Muscle layer of colon (tissue), 2 donors: ENCODE measurements around the gene KLF16.
A peak's percentile ranks its signal among the peaks of the same experiment; 100 is the strongest.

ENCODE experiments used
- H3K27ac ChIP-seq: one replicate; pipeline ENCODE4 v1.7.0; 2013; ENCODE audit warnings: low read depth, mild to moderate bottlenecking, low read length, moderate library complexity
- H3K27me3 ChIP-seq, 2 donors: one replicate each; pipeline ENCODE4 v1.7.0; 2013; ENCODE audit warnings: low read length in 2 of 2, mild to moderate bottlenecking in 2 of 2; ENCODE audit not compliant: insufficient read depth in 2 of 2, control insufficient read depth in 1 of 2
- H3K36me3 ChIP-seq: one replicate; pipeline ENCODE4 v1.7.0; 2013; ENCODE audit warnings: mild to moderate bottlenecking, low read length; ENCODE audit not compliant: insufficient read depth
- H3K4me1 ChIP-seq: one replicate; pipeline ENCODE4 v1.7.0; 2013; ENCODE audit warnings: mild to moderate bottlenecking, low read length; ENCODE audit not compliant: insufficient read depth
- H3K4me3 ChIP-seq, 2 donors: one replicate each; pipeline ENCODE4 v1.7.0; 2013; ENCODE audit warnings: low read length in 2 of 2, low read depth in 1 of 2, mild to moderate bottlenecking in 1 of 2, moderate library complexity in 1 of 2
- H3K9ac ChIP-seq: one replicate; pipeline ENCODE4 v1.7.0; 2013; ENCODE audit warnings: low read length
- H3K9me3 ChIP-seq: one replicate; pipeline ENCODE4 v1.7.0; 2013; ENCODE audit warnings: mild to moderate bottlenecking, low read length
- donor health status: abdominal sarcoma.
- donor health status: Adenocarcinoma of cecum.

The KLF16 gene

DNA sequence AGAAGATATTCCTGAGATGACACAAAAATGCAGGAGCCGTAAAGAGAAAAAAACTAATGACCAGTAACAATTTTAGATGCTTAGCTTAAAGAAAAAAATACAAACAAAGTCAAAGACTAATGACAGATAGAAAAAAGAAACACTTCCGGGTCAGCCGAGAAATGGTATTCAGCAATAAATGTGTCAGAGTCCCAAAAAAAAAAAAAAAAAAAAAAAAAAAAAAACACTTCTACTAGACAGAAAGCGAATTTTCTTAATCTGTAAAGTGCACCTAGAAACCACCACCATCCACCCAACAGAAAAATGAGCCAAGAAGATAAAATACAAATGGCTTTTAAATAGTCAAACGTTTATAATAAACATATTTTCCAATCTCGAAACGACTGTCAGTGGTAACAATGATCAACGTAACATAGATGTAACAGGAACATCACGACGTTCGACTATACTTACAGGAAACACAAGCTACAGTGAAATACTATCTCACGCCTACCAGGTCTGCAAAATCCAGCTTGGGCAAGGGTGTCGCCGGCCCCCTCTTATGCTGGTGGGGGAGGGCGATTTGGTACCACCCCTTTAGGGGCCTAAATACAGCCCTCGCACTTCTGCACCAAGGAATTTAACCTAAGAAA is 11.3 kb upstream of the KLF16 start:
- Histone ChIP-seq H3K27ac (peak overlapping the region; percentile 90), H3K9me3 (no peaks in the 10 kb centered on the region), H3K36me3 (no peaks in the 10 kb centered on the region), H3K9ac (peak overlapping the region; percentile 28), H3K4me1 (peaks cover 30% of the 10 kb centered on the region), H3K4me3 (peak overlapping the region in 1 of 2 donors; percentile 89), H3K27me3 (no peaks in the 10 kb centered on the region)

DNA sequence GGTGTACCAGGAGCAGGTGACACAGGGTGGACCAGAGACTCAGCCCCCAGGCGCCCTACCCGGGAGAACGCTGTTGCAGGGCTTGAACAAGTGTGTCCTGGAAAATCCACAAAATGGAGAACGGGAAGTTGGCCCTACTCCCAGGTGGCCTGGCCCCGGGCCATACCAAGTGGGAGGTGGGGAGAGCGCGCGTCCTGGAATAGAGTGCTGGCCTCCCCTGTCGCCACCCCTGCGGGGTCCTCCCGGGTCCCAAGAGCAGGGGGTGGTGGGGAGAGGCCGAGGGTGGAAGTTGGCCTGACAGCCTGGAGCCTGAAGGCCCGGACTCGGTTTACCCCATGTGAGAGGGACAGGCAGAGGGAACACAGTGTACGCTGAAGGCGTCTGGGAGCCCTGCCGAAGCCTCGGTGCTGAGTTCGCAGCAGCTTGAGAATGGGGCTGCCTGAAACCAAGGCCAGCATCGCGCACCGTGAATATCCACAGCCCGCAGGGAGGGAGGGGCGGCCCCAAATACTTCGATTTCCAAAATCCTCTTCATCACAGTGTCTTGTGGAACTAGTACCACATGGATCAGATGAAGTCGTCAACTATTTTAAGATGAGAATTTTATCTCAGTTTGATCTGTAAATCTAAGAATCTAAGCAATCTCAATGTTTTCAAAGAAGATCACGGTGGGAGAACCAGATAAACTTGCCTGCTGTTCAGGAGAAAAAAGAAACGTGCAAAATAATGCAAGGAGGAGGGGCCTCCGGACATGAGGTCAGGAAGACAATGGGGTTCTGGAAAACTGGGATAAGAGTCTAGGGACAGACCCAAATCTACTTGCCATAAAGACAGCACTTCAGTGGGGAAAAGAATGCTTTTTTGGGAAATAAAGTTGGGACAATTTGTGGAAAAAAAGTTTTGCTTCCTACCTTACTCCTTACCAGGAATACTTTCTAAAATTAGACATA is 10.4 kb upstream of the KLF16 start:
- peak overlapping the region; percentile 25 for H3K9ac ChIP-seq
- H3K4me3 ChIP-seq = peak overlapping the region; percentile 5 to 44
- H3K27ac ChIP-seq = peak overlapping the region; percentile 66
- peaks cover 30% of the 10 kb centered on the region for H3K4me1 ChIP-seq
- H3K27me3 ChIP-seq = no peaks in the 10 kb centered on the region
- no peaks in the 10 kb centered on the region for H3K9me3 ChIP-seq
- H3K36me3 ChIP-seq = no peaks in the 10 kb centered on the region

DNA sequence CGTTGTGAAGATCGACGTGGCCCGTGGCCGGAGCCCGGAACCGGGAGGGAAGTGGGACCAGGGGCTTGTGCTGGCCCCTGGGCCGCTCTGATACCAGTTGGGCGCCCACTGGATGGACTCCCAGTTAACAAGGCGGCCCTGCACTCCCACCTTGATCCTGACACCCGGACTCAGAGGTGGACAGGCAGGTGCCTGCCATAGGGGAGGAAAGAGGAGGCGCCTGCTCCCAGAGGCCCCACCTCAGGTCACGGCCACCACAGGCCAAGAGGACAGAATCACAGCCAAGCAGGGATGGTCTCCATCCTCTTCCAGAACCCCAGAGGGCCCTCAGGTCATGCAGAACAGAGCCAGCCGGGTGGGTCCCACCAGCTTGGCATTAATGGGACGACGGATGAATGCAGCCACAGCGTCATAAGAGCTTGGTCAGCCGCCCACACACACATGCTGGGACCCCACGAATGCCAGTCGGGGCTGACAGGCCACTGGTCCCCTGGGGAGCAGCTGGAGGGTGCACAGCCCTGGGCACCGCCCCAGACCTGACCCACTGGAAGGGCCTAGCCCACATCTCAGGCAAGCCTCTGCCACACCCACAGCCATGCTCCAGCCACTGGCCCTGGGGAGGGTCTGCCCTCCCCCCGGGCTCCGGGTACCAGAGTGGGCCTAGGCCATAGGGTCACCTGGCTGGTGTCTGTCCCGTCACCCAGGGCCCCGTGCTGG is 9.6 kb upstream of the KLF16 start:
- no peaks in the 10 kb centered on the region for H3K36me3 ChIP-seq
- peak overlapping the region; percentile 5 to 44 for H3K4me3 ChIP-seq
- H3K4me1 ChIP-seq = peaks cover 30% of the 10 kb centered on the region
- H3K9ac ChIP-seq = no peak overlapping the region
- peak overlapping the region; percentile 66 for H3K27ac ChIP-seq
- no peaks in the 10 kb centered on the region for H3K27me3 ChIP-seq
- no peaks in the 10 kb centered on the region for H3K9me3 ChIP-seq

- Histone ChIP-seq H3K9me3 (no peaks in the 10 kb centered on the region), H3K36me3 (no peaks in the 10 kb centered on the region), H3K27me3 (no peaks in the 10 kb centered on the region), H3K9ac (no peak overlapping the region), H3K4me3 (no peak overlapping the region), H3K4me1 (peaks cover 30% of the 10 kb centered on the region), H3K27ac (no peak overlapping the region)
Measured at GRCh38 chr19:1871630-1872029, 8.3 kb upstream of the KLF16 start.

GRCh38 chr19:1871140-1871597 is 7.8 kb upstream of the KLF16 start:
- no peak overlapping the region for H3K9ac ChIP-seq
- peaks cover 30% of the 10 kb centered on the region for H3K4me1 ChIP-seq
- H3K27me3 ChIP-seq = no peaks in the 10 kb centered on the region
- no peaks in the 10 kb centered on the region for H3K36me3 ChIP-seq
- H3K4me3 ChIP-seq = no peak overlapping the region
- no peaks in the 10 kb centered on the region for H3K9me3 ChIP-seq
- H3K27ac ChIP-seq = no peak overlapping the region

- Histone ChIP-seq H3K4me1 (peaks cover 18% of the 10 kb centered on the region), H3K4me3 (no peak overlapping the region), H3K36me3 (no peaks in the 10 kb centered on the region), H3K27me3 (no peaks in the 10 kb centered on the region), H3K27ac (no peak overlapping the region), H3K9me3 (no peaks in the 10 kb centered on the region), H3K9ac (no peak overlapping the region)
Measured at GRCh38 chr19:1868971-1869370, 5.6 kb upstream of the KLF16 start.

GRCh38 chr19:1867349-1867724 is 4.0 kb upstream of the KLF16 start:
- Histone ChIP-seq H3K9ac (no peak overlapping the region), H3K27me3 (peaks cover 0 to 1% of the 10 kb centered on the region in 2 donors), H3K4me3 (no peak overlapping the region), H3K36me3 (no peaks in the 10 kb centered on the region), H3K4me1 (peaks cover 3% of the 10 kb centered on the region), H3K27ac (no peak overlapping the region), H3K9me3 (no peaks in the 10 kb centered on the region)

GRCh38 chr19:1866693-1867348 is 3.4 kb upstream of the KLF16 start:
- no peak overlapping the region for H3K9ac ChIP-seq
- no peaks in the 10 kb centered on the region for H3K9me3 ChIP-seq
- no peak overlapping the region for H3K27ac ChIP-seq
- H3K27me3 ChIP-seq = peaks cover 0 to 6% of the 10 kb centered on the region in 2 donors
- H3K36me3 ChIP-seq = no peaks in the 10 kb centered on the region
- peaks cover 7% of the 10 kb centered on the region for H3K4me1 ChIP-seq
- H3K4me3 ChIP-seq = no peak overlapping the region

GRCh38 chr19:1865172-1866010 is 2.0 kb upstream of the KLF16 start:
- Histone ChIP-seq H3K9me3 (no peaks in the 10 kb centered on the region), H3K36me3 (no peaks in the 10 kb centered on the region), H3K9ac (no peak overlapping the region), H3K4me3 (peak overlapping the region in 1 of 2 donors; percentile 67), H3K27me3 (peaks cover 10 to 17% of the 10 kb centered on the region in 2 donors), H3K4me1 (peaks cover 19% of the 10 kb centered on the region), H3K27ac (peak overlapping the region; percentile 92)

- peak overlapping the region; percentile 67 to 90 for H3K4me3 ChIP-seq
- H3K27me3 ChIP-seq = peaks cover 14 to 25% of the 10 kb centered on the region in 2 donors
- H3K36me3 ChIP-seq = no peaks in the 10 kb centered on the region
- H3K4me1 ChIP-seq = peaks cover 23% of the 10 kb centered on the region
- no peaks in the 10 kb centered on the region for H3K9me3 ChIP-seq
- H3K27ac ChIP-seq = peak overlapping the region; percentile 92
- H3K9ac ChIP-seq = no peak overlapping the region
Measured at GRCh38 chr19:1864480-1865171, 1.2 kb upstream of the KLF16 start.
